ENCODE results near the gene SLC38A10. TPM values are rescaled to one million over a fixed set of nuclear protein-coding genes. Genes with fewer than 3 reads are reported as not detected.

The SLC38A10 gene
- total RNA-seq, 3 donors from 2014 or later (not counting 1 experiment from before 2014, with no cell fraction given), result 72.2 to 104 (median 90.5) TPM

- TF ChIP-seq CTCF (IDR thresholded peaks at IDR 0.05), result no peak
- ATAC-seq, result peak in 1 of 3 donors; percentile 22
- 94% methylated on average over 17 of the region's 19 CpGs for WGBS (ENCODE audit: insufficient coverage)
Observed at GRCh38 chr17:81300586-81301155, 5.6 kb upstream of the SLC38A10 start.

GRCh38 chr17:81299846-81300585 lies 4.9 kb upstream of the SLC38A10 start:
- no peak for DNase-seq

More at GRCh38 chr17:81300586-81301155, 5.6 kb upstream of the SLC38A10 start:
- Mint-ChIP-seq H3K27ac (no peak overlapping the region), H3K4me3 (no peak overlapping the region), H3K36me3 (no peaks in the 10 kb centered on the region), H3K9me3 (no peaks in the 10 kb centered on the region), H3K27me3 (ENCODE audit: low read depth in 2 of 2) (peaks cover 0 to 4% of the 10 kb centered on the region in 2 donors), H3K4me1 (peaks cover 4 to 11% of the 10 kb centered on the region in 2 donors)
- intact Hi-C loops (cut with micrococcal nuclease), result no loop called here
- Histone ChIP-seq H3K4me3 (ENCODE audit: low read length) (no peak overlapping the region), H3K9me3 (ENCODE audit: control insufficient read depth, insufficient read depth, low read length) (no peaks in the 10 kb centered on the region), H3K27me3 (ENCODE audit: control insufficient read depth, insufficient read depth, low read length) (no peaks in the 10 kb centered on the region), H3K4me1 (ENCODE audit: control insufficient read depth, insufficient read depth, low read length) (peaks cover 8% of the 10 kb centered on the region), H3K36me3 (ENCODE audit: control insufficient read depth, insufficient read depth, low read length) (no peaks in the 10 kb centered on the region), H3K27ac (ENCODE audit: low read length) (no peak overlapping the region)
- DNase-seq, result no peak

GRCh38 chr17:81298991-81299738 lies 4.1 kb upstream of the SLC38A10 start:
- no peak for DNase-seq
- peaks cover 14% of the 10 kb centered on the region for H3K4me1 ChIP-seq (ENCODE audit: control insufficient read depth, insufficient read depth, low read length)
- H3K9me3 ChIP-seq (ENCODE audit: control insufficient read depth, insufficient read depth, low read length), result no peaks in the 10 kb centered on the region
- no peak overlapping the region for H3K27ac ChIP-seq (ENCODE audit: low read length)
- H3K27me3 Mint-ChIP-seq (ENCODE audit: low read depth in 2 of 2), result peaks cover 0 to 4% of the 10 kb centered on the region in 2 donors
- H3K27me3 ChIP-seq (ENCODE audit: control insufficient read depth, insufficient read depth, low read length), result no peaks in the 10 kb centered on the region
- H3K9me3 Mint-ChIP-seq, result no peaks in the 10 kb centered on the region
- H3K4me3 ChIP-seq (ENCODE audit: low read length), result no peak overlapping the region
- peaks cover 10 to 20% of the 10 kb centered on the region in 2 donors for H3K4me1 Mint-ChIP-seq
- no peak overlapping the region for H3K27ac Mint-ChIP-seq
- no peaks in the 10 kb centered on the region for H3K36me3 Mint-ChIP-seq
- TF ChIP-seq CTCF (IDR thresholded peaks at IDR 0.05), result no peak
- H3K36me3 ChIP-seq (ENCODE audit: control insufficient read depth, insufficient read depth, low read length), result no peaks in the 10 kb centered on the region
- no peak overlapping the region for H3K4me3 Mint-ChIP-seq
- ATAC-seq, result no peak
- intact Hi-C loops (cut with micrococcal nuclease), result no loop called here
- WGBS (ENCODE audit: insufficient coverage), result 80% methylated on average over 15 of the region's 15 CpGs

More at GRCh38 chr17:81299846-81300585, 4.9 kb upstream of the SLC38A10 start:
- peaks cover 10% of the 10 kb centered on the region for H3K4me1 ChIP-seq (ENCODE audit: control insufficient read depth, insufficient read depth, low read length)
- Mint-ChIP-seq H3K27ac (no peak overlapping the region), H3K36me3 (no peaks in the 10 kb centered on the region), H3K9me3 (no peaks in the 10 kb centered on the region), H3K27me3 (ENCODE audit: low read depth in 2 of 2) (peaks cover 0 to 4% of the 10 kb centered on the region in 2 donors), H3K4me3 (no peak overlapping the region), H3K4me1 (peaks cover 10 to 17% of the 10 kb centered on the region in 2 donors)
- no peak overlapping the region for H3K4me3 ChIP-seq (ENCODE audit: low read length)
- peak in 1 of 3 donors; percentile 22 for ATAC-seq
- no peaks in the 10 kb centered on the region for H3K27me3 ChIP-seq (ENCODE audit: control insufficient read depth, insufficient read depth, low read length)
- 93% methylated on average over 19 of the region's 19 CpGs for WGBS (ENCODE audit: insufficient coverage)
- H3K36me3 ChIP-seq (ENCODE audit: control insufficient read depth, insufficient read depth, low read length), result no peaks in the 10 kb centered on the region
- no peaks in the 10 kb centered on the region for H3K9me3 ChIP-seq (ENCODE audit: control insufficient read depth, insufficient read depth, low read length)
- no peak for TF ChIP-seq CTCF (IDR thresholded peaks at IDR 0.05)
- no peak overlapping the region for H3K27ac ChIP-seq (ENCODE audit: low read length)
- intact Hi-C loops (cut with micrococcal nuclease), result no loop called here

Measured in natural killer cell (primary cell).